Pancreas (tissue), 10 donors: ENCODE results near the gene FAM222A. TPM values are rescaled to one million over a fixed set of nuclear protein-coding genes. Genes with fewer than 3 reads are reported as not detected.
A peak's percentile ranks its signal among the peaks of the same experiment; 100 is the strongest.

Experiments
- ATAC-seq, 4 donors: fragments of 200-7000 bp; cut with Tn5 transposase; one replicate each; pipeline versions ENCODE4 v1.8.0 to v1.9.1; 2020; ENCODE audit warnings: mild to moderate bottlenecking in 4 of 4, moderate library complexity in 4 of 4
- DNase-seq, 6 donors: peaks; one replicate each; pipeline ENCODE4 v3.0.0-alpha.2; 2020
- FAIRE-seq: peaks from 2 replicates; lab custom pipeline; 2012; peaks lifted over from hg19 to GRCh38; lab: Jason Lieb, UNC
- H3K27ac ChIP-seq, 4 donors: fragments of 200-600 bp; sonication (generic); 1 replicate in 3 of 4; 2 replicates in 1 of 4; pipeline versions ENCODE4 v1.5.0 to v1.8.0; 2020
- H3K27me3 ChIP-seq, 4 donors: fragments of 200-600 bp; one replicate each; pipeline ENCODE4 v1.8.0; 2021
- H3K36me3 ChIP-seq, 3 donors: fragments of 200-600 bp; sonication (generic) in 1 of 3; one replicate each; pipeline versions ENCODE4 v1.5.0 to v1.8.0; 2020 to 2021
- H3K4me1 ChIP-seq, 3 donors: fragments of 200-600 bp; one replicate each; pipeline ENCODE4 v1.8.0; 2021
- H3K4me3 ChIP-seq, 4 donors: fragments of 200-600 bp; sonication (generic) in 2 of 4; one replicate each; pipeline versions ENCODE4 v1.5.0 to v1.8.0; 2020 to 2021
- H3K9me3 ChIP-seq, 4 donors: fragments of 200-600 bp; one replicate each; pipeline ENCODE4 v1.8.0; 2021
- CTCF ChIP-seq, 4 donors: fragments of 200-600 bp; sonication (generic) in 3 of 4; IDR thresholded peaks; one replicate each; pipeline versions ENCODE4 v1.5.0 to v1.8.0; 2021; ENCODE audit warnings: antibody characterized with exemption in 4 of 4
- whole genome bisulfite sequencing, 2 donors: extraction: QIAGEN DNeasy Blood & Tissue Kit; methylation state at CpG; one replicate each; pipeline ENCODE4 v1.1.7; 2013; 5-methylcytosine and 5-hydroxymethylcytosine counted together
- intact Hi-C, 3 donors: fragments of 100-400 bp; cut with DNase I; formaldehyde crosslinking; loops; one replicate each; pipeline versions ENCODE4 v1.11.1 to v1.14.2; 2022
- polyA plus RNA-seq, 2 donors: library from polyadenylated mRNA; stranded (reverse); fragments of 200-250 nt; gene quantifications; one replicate each; pipeline ENCODE4 v1.2.3, GENCODE V29; 2013
- total RNA-seq, 6 donors: library from RNA; stranded (reverse); fragmentation: NEBNext Ultra II Directional in 4 of 6; extraction: Animal tissue kit (Norgen Biotek cat#: 25700) in 4 of 6; gene quantifications; one replicate each; pipeline versions ENCODE4 v1.2.1 to v1.2.4, GENCODE V29; 2021 to 2023
- donor health status: healthy with polysubstance abuse.
- donor health status: DM: no; HTN: no; CAD: no; lungs with moderate emphysema.
- donor health status: DM: no; HTN: no; CAD: no.
- donor health status: control.
- donor health status: control.
- donor health status: Bipolar disorder and iron deficiency.
- donor health status: DM: yes; HTN: yes; CAD: no.
- donor health status: DM: no; HTN: no; CAD: no.
- donor health status: DM: no; HTN: no; CAD: no.
- donor health status: DM: yes; HTN: yes; CAD: no.

Gene FAM222A
- total and polyA plus RNA-seq, 8 donors: 2.1 to 14.6 (median 3.8) TPM

GRCh38 chr12:109727039-109727723 is 13.6 kb downstream of the FAM222A start:
- WGBS, 2 donors: 66 to 68% methylated on average over 18 of the region's 18 CpGs
- Histone ChIP-seq H3K27me3 (no peaks in the 10 kb centered on the region), H3K9me3 (no peaks in the 10 kb centered on the region), H3K4me1 (peaks cover 12 to 15% (median 14%) of the 10 kb centered on the region in 3 donors), H3K27ac (peak overlapping the region; percentile 28 to 76 (median 54)), H3K36me3 (no peaks in the 10 kb centered on the region), H3K4me3 (no peak overlapping the region)
- FAIRE-seq: no peak
- peak in 4 of 6 donors; percentile 56 to 84 (median 60) for DNase-seq
- intact Hi-C loops: no loop called here
- ATAC-seq: peak; percentile 31 to 72 (median 54)
- TF ChIP-seq CTCF (IDR thresholded peaks at IDR 0.05): no peak

- H3K4me1 ChIP-seq: peaks cover 6 to 9% (median 8%) of the 10 kb centered on the region in 3 donors
- no peaks in the 10 kb centered on the region for H3K9me3 ChIP-seq
- no peaks in the 10 kb centered on the region for H3K36me3 ChIP-seq
- no peaks in the 10 kb centered on the region for H3K27me3 ChIP-seq
- WGBS, 2 donors: 74 to 76% methylated on average over 14 of the region's 14 CpGs
- peak overlapping the region; percentile 28 to 76 (median 54) for H3K27ac ChIP-seq
- DNase-seq: peak in 4 of 6 donors; percentile 3 to 35 (median 17)
- intact Hi-C loops: no loop called here
- H3K4me3 ChIP-seq: no peak overlapping the region
- no peak for TF ChIP-seq CTCF (IDR thresholded peaks at IDR 0.05)
- no peak for ATAC-seq
- FAIRE-seq: no peak
Observed at GRCh38 chr12:109727746-109728726, 14.4 kb downstream of the FAM222A start.

- ATAC-seq: no peak
- 36 to 56% methylated on average over 1 of the region's 1 CpG for WGBS, 2 donors
- no peak overlapping the region for H3K4me3 ChIP-seq
- intact Hi-C loops: no loop called here
- peak in 3 of 6 donors; percentile 2 to 8 (median 7) for DNase-seq
- H3K4me1 ChIP-seq: peaks cover 0 to 6% (median under 1%) of the 10 kb centered on the region in 3 donors
- no peaks in the 10 kb centered on the region for H3K9me3 ChIP-seq
- TF ChIP-seq CTCF (IDR thresholded peaks at IDR 0.05): no peak
- no peaks in the 10 kb centered on the region for H3K27me3 ChIP-seq
- no peaks in the 10 kb centered on the region for H3K36me3 ChIP-seq
- H3K27ac ChIP-seq: no peak overlapping the region
- no peak for FAIRE-seq
Observed at GRCh38 chr12:109728921-109729320, 15.3 kb downstream of the FAM222A start.

- peaks cover 0 to 3% (median 0%) of the 10 kb centered on the region in 3 donors for H3K4me1 ChIP-seq
- FAIRE-seq (no peak), DNase-seq (peak in 4 of 6 donors; percentile 1 to 35 (median 22)), ATAC-seq (no peak)
- H3K36me3 ChIP-seq: no peaks in the 10 kb centered on the region
- no peak overlapping the region for H3K4me3 ChIP-seq
- H3K27ac ChIP-seq: no peak overlapping the region
- no peaks in the 10 kb centered on the region for H3K27me3 ChIP-seq
- intact Hi-C loops: no loop called here
- 79 to 93% methylated on average over 18 of the region's 18 CpGs for WGBS, 2 donors
- no peaks in the 10 kb centered on the region for H3K9me3 ChIP-seq
- no peak for TF ChIP-seq CTCF (IDR thresholded peaks at IDR 0.05)
Observed at GRCh38 chr12:109729371-109729781, 15.8 kb downstream of the FAM222A start.
